SK-N-SH treated with all-trans-retinoic acid at 6 μM for 48 hours (cell line): ENCODE data around the gene STK33.

Experiments used
- ATAC-seq: fragments of 200-7000 bp; cut with Tn5 transposase; 3 replicates; pipeline ENCODE4 v1.9.1; 2020; ENCODE audit warnings: mild to moderate bottlenecking, moderate library complexity
- ARNTL ChIP-seq: fragments of 450-650 bp; formaldehyde crosslinking; IDR thresholded peaks from 2 replicates; pipeline ENCODE4 v1.5.0; 2020; ENCODE audit warnings: low read depth, mild to moderate bottlenecking, moderate library complexity, borderline replicate concordance
- BACH2 ChIP-seq: fragments of 250-450 bp; sonication (Bioruptor Pico); IDR thresholded peaks from 2 replicates; pipeline ENCODE4 v1.9.0; 2021; ENCODE audit warnings: mild to moderate bottlenecking, borderline replicate concordance
- CREB5 ChIP-seq: fragments of 250-450 bp; sonication (Bioruptor Pico); IDR thresholded peaks from 2 replicates; pipeline ENCODE4 v1.5.1; 2020; ENCODE audit warnings: low read depth, mild to moderate bottlenecking, moderate library complexity
- CSDC2 ChIP-seq: fragments of 250-450 bp; sonication (Bioruptor Pico); IDR thresholded peaks from 2 replicates; pipeline ENCODE4 v1.5.0; 2020; ENCODE audit warnings: mild to moderate bottlenecking, moderate library complexity
- CSRNP3 ChIP-seq: fragments of 250-450 bp; sonication (Bioruptor Pico); IDR thresholded peaks from 2 replicates; pipeline ENCODE4 v1.5.1; 2021; ENCODE audit warnings: mild to moderate bottlenecking, moderate library complexity
- ESRRG ChIP-seq: fragments of 250-450 bp; sonication (Bioruptor Pico); IDR thresholded peaks from 2 replicates; pipeline ENCODE4 v1.6.1; 2021; ENCODE audit warnings: mild to moderate bottlenecking
- GLIS3 ChIP-seq: fragments of 250-450 bp; sonication (Bioruptor Pico); IDR thresholded peaks from 2 replicates; pipeline ENCODE4 v1.5.0; 2020; ENCODE audit warnings: mild to moderate bottlenecking, moderate library complexity
- OSR1 ChIP-seq: fragments of 250-450 bp; sonication (Bioruptor Pico); IDR thresholded peaks from 2 replicates; pipeline ENCODE4 v1.8.0; 2022; ENCODE audit warnings: moderate library complexity, mild to moderate bottlenecking, inconsistent platforms
- PATZ1 ChIP-seq: fragments of 250-450 bp; sonication (Bioruptor Pico); IDR thresholded peaks from 2 replicates; pipeline ENCODE4 v1.8.0; 2020; ENCODE audit warnings: mild to moderate bottlenecking, moderate library complexity, borderline replicate concordance
- POU6F1 ChIP-seq: fragments of 250-450 bp; sonication (Bioruptor Pico); IDR thresholded peaks from 2 replicates; pipeline ENCODE4 v1.8.0; 2021; ENCODE audit warnings: low read depth, mild to moderate bottlenecking, moderate library complexity, borderline replicate concordance
- PPARA ChIP-seq: fragments of 250-450 bp; sonication (Bioruptor Pico); IDR thresholded peaks from 2 replicates; pipeline ENCODE4 v1.5.0; 2020; ENCODE audit warnings: mild to moderate bottlenecking, borderline replicate concordance
- RARB ChIP-seq: fragments of 250-450 bp; sonication (Bioruptor Pico); IDR thresholded peaks from 2 replicates; pipeline ENCODE4 v1.8.0; 2021; ENCODE audit warnings: mild to moderate bottlenecking, moderate library complexity
- SNAI2 ChIP-seq: fragments of 250-450 bp; sonication (Bioruptor Pico); IDR thresholded peaks from 2 replicates; pipeline ENCODE4 v1.5.0; 2020; ENCODE audit warnings: mild to moderate bottlenecking, moderate library complexity
- TOX ChIP-seq: fragments of 250-450 bp; sonication (Bioruptor Pico); IDR thresholded peaks from 2 replicates; pipeline ENCODE4 v1.8.0; 2021; ENCODE audit warnings: mild to moderate bottlenecking, moderate library complexity, borderline replicate concordance
- TSHZ2 ChIP-seq: fragments of 250-450 bp; sonication (Bioruptor Pico); IDR thresholded peaks from 2 replicates; pipeline ENCODE4 v1.5.0; 2020; ENCODE audit warnings: mild to moderate bottlenecking, moderate library complexity
- ZC3H10 ChIP-seq: fragments of 250-450 bp; sonication (Bioruptor Pico); IDR thresholded peaks from 2 replicates; pipeline ENCODE4 v1.5.1; 2021; ENCODE audit warnings: mild to moderate bottlenecking, moderate library complexity
- ZFP3 ChIP-seq: fragments of 250-450 bp; sonication (Bioruptor Pico); IDR thresholded peaks from 2 replicates; pipeline ENCODE4 v1.5.0; 2020; ENCODE audit warnings: mild to moderate bottlenecking, moderate library complexity
- ZFP30 ChIP-seq: fragments of 450-650 bp; formaldehyde crosslinking; IDR thresholded peaks from 2 replicates; pipeline ENCODE4 v1.5.0; 2022; ENCODE audit warnings: mild to moderate bottlenecking, moderate library complexity
- ZNF565 ChIP-seq: fragments of 450-650 bp; formaldehyde crosslinking; conservative IDR thresholded peaks from 2 replicates; pipeline ENCODE4 v1.5.0; 2020; ENCODE audit warnings: low read depth, mild to moderate bottlenecking, moderate library complexity
- ZNF70 ChIP-seq: fragments of 450-650 bp; formaldehyde crosslinking; IDR thresholded peaks from 2 replicates; pipeline ENCODE4 v1.5.0; 2020; ENCODE audit warnings: mild to moderate bottlenecking, moderate library complexity

The STK33 gene

GRCh38 chr11:8640267-8640906 is 46.4 kb upstream of the STK33 start:
- no peak for TF ChIP-seq ESRRG (CRISPR knock-in tag)
- TF ChIP-seq PPARA (CRISPR knock-in tag) = no peak
- TF ChIP-seq PATZ1 = no peak
- no peak for TF ChIP-seq OSR1
- TF ChIP-seq ZFP30 (CRISPR knock-in tag) = no peak
- TF ChIP-seq ZFP3 (CRISPR knock-in tag) = no peak
- no peak for TF ChIP-seq SNAI2 (CRISPR knock-in tag)

GRCh38 chr11:8639655-8640054 is 45.6 kb upstream of the STK33 start:
- peak; percentile 30; the same call in 1 of the 3 replicates for ATAC-seq
- TF ChIP-seq CREB5 (CRISPR knock-in tag) (no peak), POU6F1 (CRISPR knock-in tag) (no peak), ARNTL (CRISPR knock-in tag) (no peak), ZNF565 (CRISPR knock-in tag) (no peak), ZFP3 (CRISPR knock-in tag) (no peak), TSHZ2 (CRISPR knock-in tag) (no peak), CSRNP3 (CRISPR knock-in tag) (no peak), ZC3H10 (CRISPR knock-in tag) (no peak), ZNF70 (CRISPR knock-in tag) (no peak), ZFP30 (CRISPR knock-in tag) (no peak), TOX (CRISPR knock-in tag) (no peak), OSR1 (no peak), SNAI2 (CRISPR knock-in tag) (no peak)

More at GRCh38 chr11:8640267-8640906, 46.4 kb upstream of the STK33 start:
- no peak for ATAC-seq

GRCh38 chr11:8638300-8638699 is 44.3 kb upstream of the STK33 start:
- no peak for ATAC-seq
- TF ChIP-seq ZNF565 (CRISPR knock-in tag) = no peak
- no peak for TF ChIP-seq ZNF70 (CRISPR knock-in tag)
- TF ChIP-seq TOX (CRISPR knock-in tag) = no peak

GRCh38 chr11:8636127-8636526 is 42.1 kb upstream of the STK33 start:
- no peak for ATAC-seq

More at GRCh38 chr11:8636127-8636526, 42.1 kb upstream of the STK33 start:
- TF ChIP-seq ZFP3 (CRISPR knock-in tag) (no peak), ESRRG (CRISPR knock-in tag) (no peak), GLIS3 (no peak), PATZ1 (no peak), ZNF70 (CRISPR knock-in tag) (no peak), SNAI2 (CRISPR knock-in tag) (no peak), ZC3H10 (CRISPR knock-in tag) (no peak), CSDC2 (CRISPR knock-in tag) (no peak), RARB (CRISPR knock-in tag) (no peak), BACH2 (CRISPR knock-in tag) (no peak), ZFP30 (CRISPR knock-in tag) (no peak), TSHZ2 (CRISPR knock-in tag) (no peak), OSR1 (no peak)
